GM04504 (cell line): ENCODE measurements around the gene CDHR3.
"Not testable (repeated sequence)": the region's sequence is repeated elsewhere in the genome, so short reads cannot be mapped to it uniquely, and the experiment has no call there.

Experiments
- DNase-seq: peaks from one replicate; pipeline ENCODE4 v3.0.0-alpha.2; 2012; ENCODE audit warnings: low read depth

The CDHR3 gene

GRCh38 chr7:105971845-105972244 lies 8.8 kb downstream of the CDHR3 start:
- DNase-seq: no peak

GRCh38 chr7:105972276-105972675 lies 9.2 kb downstream of the CDHR3 start:
- no peak for DNase-seq

GRCh38 chr7:105974471-105974870 lies 11.4 kb downstream of the CDHR3 start:
- no peak for DNase-seq

GRCh38 chr7:105975770-105976417 lies 12.8 kb downstream of the CDHR3 start:
- DNase-seq: no peak

- DNase-seq: no peak
Observed at GRCh38 chr7:105976868-105977267, 13.8 kb downstream of the CDHR3 start.

- no peak for DNase-seq
Observed at GRCh38 chr7:105978035-105978434, 15.0 kb downstream of the CDHR3 start.

- DNase-seq: no peak
Observed at GRCh38 chr7:105978974-105979373, 15.9 kb downstream of the CDHR3 start.

GRCh38 chr7:105979405-105979804 lies 16.3 kb downstream of the CDHR3 start:
- no peak for DNase-seq

GRCh38 chr7:105980645-105981396 lies 17.8 kb downstream of the CDHR3 start:
- DNase-seq: no peak

- no peak for DNase-seq
Observed at GRCh38 chr7:105982388-105982787, 19.3 kb downstream of the CDHR3 start.

- not testable (repeated sequence) for DNase-seq
Observed at GRCh38 chr7:105984808-105985207, 21.7 kb downstream of the CDHR3 start.

- no peak for DNase-seq
Observed at GRCh38 chr7:105985229-105985628, 22.2 kb downstream of the CDHR3 start.

GRCh38 chr7:105985672-105986215 lies 22.7 kb downstream of the CDHR3 start:
- no peak for DNase-seq

GRCh38 chr7:105987046-105987445 lies 24.0 kb downstream of the CDHR3 start:
- no peak for DNase-seq

- no peak for DNase-seq
Observed at GRCh38 chr7:105988276-105988675, 25.2 kb downstream of the CDHR3 start.

- DNase-seq: no peak
Observed at GRCh38 chr7:105989191-105989590, 26.1 kb downstream of the CDHR3 start.

GRCh38 chr7:105989686-105990085 lies 26.6 kb downstream of the CDHR3 start:
- no peak for DNase-seq

GRCh38 chr7:105990141-105990540 lies 27.1 kb downstream of the CDHR3 start:
- no peak for DNase-seq

- DNase-seq: no peak
Observed at GRCh38 chr7:105990727-105991453, 27.8 kb downstream of the CDHR3 start.

- DNase-seq: no peak
Observed at GRCh38 chr7:105992905-105993304, 29.8 kb downstream of the CDHR3 start.

GRCh38 chr7:105996860-105997737 lies 34.0 kb downstream of the CDHR3 start:
- no peak for DNase-seq

- DNase-seq: no peak
Observed at GRCh38 chr7:105999256-105999655, 36.2 kb downstream of the CDHR3 start.
